Measurements from ENCODE around the gene NRDC. TPM values are rescaled to one million over a fixed set of nuclear protein-coding genes. Genes with fewer than 3 reads are reported as not detected.

NRDC gene
- polyA plus RNA-seq, 1 donor = 97.3 TPM

DNA sequence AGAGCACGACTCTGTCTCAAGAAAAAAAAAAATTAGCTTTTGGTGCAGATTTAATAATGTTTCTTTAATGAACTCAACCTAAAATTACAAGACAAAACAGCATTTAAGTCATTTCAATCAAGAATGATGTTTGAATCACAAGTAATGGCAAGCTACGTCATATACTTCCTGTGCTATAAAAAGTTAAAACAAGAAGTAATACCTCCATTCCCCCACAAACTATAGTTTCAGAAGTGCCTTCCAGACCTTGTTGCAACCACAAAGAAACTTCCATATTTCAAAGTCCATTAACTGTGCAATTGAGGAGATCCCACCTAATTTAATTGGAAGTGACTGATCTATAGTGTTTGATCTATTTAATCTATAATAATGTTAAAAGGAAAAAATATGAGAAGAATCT lies 15.1 kb downstream of the NRDC start:
- Histone ChIP-seq H3K27me3 (ENCODE audit: control insufficient read depth, insufficient read depth, low read length) (no peaks in the 10 kb centered on the region), H3K4me1 (ENCODE audit: control insufficient read depth, insufficient read depth, low read length) (no peaks in the 10 kb centered on the region), H3K4me3 (ENCODE audit: low read length) (no peak overlapping the region), H3K36me3 (ENCODE audit: control insufficient read depth, insufficient read depth, low read length) (no peaks in the 10 kb centered on the region), H3K9me3 (ENCODE audit: control insufficient read depth, low read depth, low read length) (no peaks in the 10 kb centered on the region), H3K27ac (ENCODE audit: low read length) (no peak overlapping the region)
- no peak for DNase-seq
- no CpG with 5 or more reads among the region's 2 CpGs for WGBS (ENCODE audit: insufficient coverage, low lambda C conversion rate)

DNA sequence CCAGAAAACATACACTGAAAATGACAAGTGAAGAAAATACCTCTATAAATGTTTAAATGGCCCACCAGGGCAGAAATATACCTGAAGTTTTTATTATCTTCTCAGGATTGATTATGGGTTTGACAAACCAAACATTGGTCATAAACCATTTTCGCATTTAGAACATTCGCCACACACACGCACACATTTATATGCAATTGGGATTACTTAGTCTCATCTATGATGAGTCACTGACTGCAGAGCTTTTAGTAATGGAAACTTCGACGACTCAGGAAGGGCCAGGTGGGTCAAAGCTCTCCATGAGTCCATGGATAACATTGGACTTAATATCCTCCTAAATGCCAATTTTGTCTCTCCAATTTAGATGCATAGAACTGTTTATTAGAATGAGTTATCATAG lies 16.9 kb downstream of the NRDC start:
- Histone ChIP-seq H3K27ac (ENCODE audit: low read length) (no peak overlapping the region), H3K36me3 (ENCODE audit: control insufficient read depth, insufficient read depth, low read length) (peaks cover 2% of the 10 kb centered on the region), H3K27me3 (ENCODE audit: control insufficient read depth, insufficient read depth, low read length) (no peaks in the 10 kb centered on the region), H3K4me1 (ENCODE audit: control insufficient read depth, insufficient read depth, low read length) (no peaks in the 10 kb centered on the region), H3K4me3 (ENCODE audit: low read length) (no peak overlapping the region), H3K9me3 (ENCODE audit: control insufficient read depth, low read depth, low read length) (no peaks in the 10 kb centered on the region)
- no CpG with 5 or more reads among the region's 5 CpGs for WGBS (ENCODE audit: insufficient coverage, low lambda C conversion rate)
- DNase-seq = no peak

GRCh38 chr1:51859735-51860134 lies 18.8 kb downstream of the NRDC start:
- no peak overlapping the region for H3K27ac ChIP-seq (ENCODE audit: low read length)
- H3K4me1 ChIP-seq (ENCODE audit: control insufficient read depth, insufficient read depth, low read length) = no peaks in the 10 kb centered on the region
- H3K36me3 ChIP-seq (ENCODE audit: control insufficient read depth, insufficient read depth, low read length) = peaks cover 6% of the 10 kb centered on the region
- no peaks in the 10 kb centered on the region for H3K9me3 ChIP-seq (ENCODE audit: control insufficient read depth, low read depth, low read length)
- H3K4me3 ChIP-seq (ENCODE audit: low read length) = no peak overlapping the region
- no peak for DNase-seq
- H3K27me3 ChIP-seq (ENCODE audit: control insufficient read depth, insufficient read depth, low read length) = no peaks in the 10 kb centered on the region
- no CpG with 5 or more reads among the region's 2 CpGs for WGBS (ENCODE audit: insufficient coverage, low lambda C conversion rate)

DNA sequence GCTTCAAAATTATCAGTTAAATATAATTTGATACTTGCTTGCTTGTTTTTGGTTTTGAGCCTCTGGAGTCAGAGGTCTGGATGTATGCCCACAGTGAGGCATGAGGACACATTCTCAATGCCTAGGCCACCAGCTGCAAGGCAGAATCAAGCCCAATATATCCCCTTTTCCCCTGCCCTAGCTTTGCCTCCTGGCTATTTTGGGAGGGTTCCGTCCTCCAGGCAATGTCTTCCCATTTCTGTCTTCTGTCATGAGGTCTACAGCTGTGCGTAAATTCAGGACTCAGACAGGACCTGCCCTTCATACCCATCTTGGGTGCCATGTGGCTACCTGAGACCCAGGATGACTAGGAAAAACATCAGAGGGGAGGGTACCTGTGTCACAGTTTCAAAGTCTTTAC lies 19.2 kb downstream of the NRDC start:
- H3K27ac ChIP-seq (ENCODE audit: low read length) = no peak overlapping the region
- peaks cover 7% of the 10 kb centered on the region for H3K36me3 ChIP-seq (ENCODE audit: control insufficient read depth, insufficient read depth, low read length)
- H3K4me3 ChIP-seq (ENCODE audit: low read length) = no peak overlapping the region
- no peak for DNase-seq
- H3K9me3 ChIP-seq (ENCODE audit: control insufficient read depth, low read depth, low read length) = no peaks in the 10 kb centered on the region
- WGBS (ENCODE audit: insufficient coverage, low lambda C conversion rate) = no CpG with 5 or more reads among the region's 2 CpGs
- H3K27me3 ChIP-seq (ENCODE audit: control insufficient read depth, insufficient read depth, low read length) = no peaks in the 10 kb centered on the region
- no peaks in the 10 kb centered on the region for H3K4me1 ChIP-seq (ENCODE audit: control insufficient read depth, insufficient read depth, low read length)

- WGBS (ENCODE audit: insufficient coverage, low lambda C conversion rate) = 100% methylated on average over 1 of the region's 1 CpG
- Histone ChIP-seq H3K9me3 (ENCODE audit: control insufficient read depth, low read depth, low read length) (no peaks in the 10 kb centered on the region), H3K36me3 (ENCODE audit: control insufficient read depth, insufficient read depth, low read length) (peaks cover 8% of the 10 kb centered on the region), H3K4me3 (ENCODE audit: low read length) (no peak overlapping the region), H3K27me3 (ENCODE audit: control insufficient read depth, insufficient read depth, low read length) (no peaks in the 10 kb centered on the region), H3K27ac (ENCODE audit: low read length) (no peak overlapping the region), H3K4me1 (ENCODE audit: control insufficient read depth, insufficient read depth, low read length) (peaks cover under 1% of the 10 kb centered on the region)
- DNase-seq = no peak
Measured at GRCh38 chr1:51858892-51859291, 19.6 kb downstream of the NRDC start.

DNA sequence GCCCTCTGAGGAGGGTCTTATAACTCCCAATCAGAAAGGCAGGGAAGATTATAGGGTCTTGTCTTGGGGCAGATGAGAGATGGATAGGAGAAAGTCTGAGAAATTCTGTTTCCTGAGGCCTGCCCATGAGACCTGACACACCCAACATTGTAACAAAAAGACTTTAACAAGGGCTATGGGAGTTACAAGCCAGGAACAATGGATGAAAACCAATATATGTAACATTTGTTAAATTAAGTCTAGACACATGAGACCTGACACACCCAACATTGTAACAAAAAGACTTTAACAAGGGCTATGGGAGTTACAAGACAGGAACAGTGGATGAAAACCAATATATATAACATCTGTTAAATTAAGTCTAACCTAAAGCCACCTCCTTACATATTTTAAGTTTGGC lies 21.8 kb downstream of the NRDC start:
- no peaks in the 10 kb centered on the region for H3K9me3 ChIP-seq (ENCODE audit: control insufficient read depth, low read depth, low read length)
- H3K27ac ChIP-seq (ENCODE audit: low read length) = no peak overlapping the region
- no peaks in the 10 kb centered on the region for H3K27me3 ChIP-seq (ENCODE audit: control insufficient read depth, insufficient read depth, low read length)
- DNase-seq = no peak
- peaks cover 8% of the 10 kb centered on the region for H3K36me3 ChIP-seq (ENCODE audit: control insufficient read depth, insufficient read depth, low read length)
- H3K4me1 ChIP-seq (ENCODE audit: control insufficient read depth, insufficient read depth, low read length) = peaks cover 5% of the 10 kb centered on the region
- no peak overlapping the region for H3K4me3 ChIP-seq (ENCODE audit: low read length)

DNA sequence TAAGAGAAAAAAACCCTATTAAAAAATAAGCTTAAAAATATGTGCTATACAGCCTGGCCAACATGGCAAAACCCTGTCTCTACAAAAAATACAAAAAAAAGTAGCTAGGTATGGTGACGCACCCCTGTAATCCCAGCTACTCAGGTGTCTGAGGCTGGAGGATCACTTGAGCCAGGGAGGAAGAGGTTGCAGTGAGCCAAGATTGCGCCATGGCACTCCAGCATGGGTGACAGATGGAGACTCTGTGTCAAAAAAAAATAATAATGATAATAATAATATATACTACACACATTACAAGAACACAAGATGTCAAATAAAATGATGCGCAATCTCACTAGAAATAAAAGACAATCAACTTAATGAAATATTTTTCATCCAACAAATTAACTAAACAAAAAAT lies 22.9 kb downstream of the NRDC start:
- Histone ChIP-seq H3K27me3 (ENCODE audit: control insufficient read depth, insufficient read depth, low read length) (no peaks in the 10 kb centered on the region), H3K4me1 (ENCODE audit: control insufficient read depth, insufficient read depth, low read length) (peaks cover 5% of the 10 kb centered on the region), H3K9me3 (ENCODE audit: control insufficient read depth, low read depth, low read length) (no peaks in the 10 kb centered on the region), H3K4me3 (ENCODE audit: low read length) (no peak overlapping the region), H3K27ac (ENCODE audit: low read length) (no peak overlapping the region), H3K36me3 (ENCODE audit: control insufficient read depth, insufficient read depth, low read length) (peaks cover 8% of the 10 kb centered on the region)
- no peak for DNase-seq
- 100% methylated on average over 1 of the region's 3 CpGs for WGBS (ENCODE audit: insufficient coverage, low lambda C conversion rate)

DNA sequence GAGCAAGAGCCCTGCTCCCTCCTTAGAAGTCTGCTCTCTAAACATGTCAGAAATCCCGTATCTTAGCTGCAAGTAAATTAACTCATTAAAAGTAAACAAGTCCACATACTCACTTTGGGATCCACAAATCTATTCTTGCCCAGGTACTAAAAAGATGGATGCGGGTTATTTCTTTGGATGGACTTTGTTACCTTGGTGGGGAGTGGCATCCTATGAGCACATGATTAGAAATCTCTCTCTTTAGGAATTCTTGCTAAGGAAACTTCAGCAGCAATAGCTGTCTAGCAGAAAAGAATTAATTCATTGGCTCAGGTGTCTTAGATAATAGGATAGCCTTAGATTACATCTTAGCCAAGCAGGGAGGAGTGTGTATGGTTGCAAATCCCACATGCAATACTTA lies 25.2 kb downstream of the NRDC start:
- Histone ChIP-seq H3K36me3 (ENCODE audit: control insufficient read depth, insufficient read depth, low read length) (peaks cover 8% of the 10 kb centered on the region), H3K9me3 (ENCODE audit: control insufficient read depth, low read depth, low read length) (no peaks in the 10 kb centered on the region), H3K27me3 (ENCODE audit: control insufficient read depth, insufficient read depth, low read length) (no peaks in the 10 kb centered on the region), H3K4me3 (ENCODE audit: low read length) (no peak overlapping the region), H3K4me1 (ENCODE audit: control insufficient read depth, insufficient read depth, low read length) (peaks cover 5% of the 10 kb centered on the region), H3K27ac (ENCODE audit: low read length) (peak overlapping the region; percentile 14)
- DNase-seq = peak; percentile 52 to 81
- no CpG with 5 or more reads among the region's 2 CpGs for WGBS (ENCODE audit: insufficient coverage, low lambda C conversion rate)

- WGBS (ENCODE audit: insufficient coverage, low lambda C conversion rate) = 100% methylated on average over 1 of the region's 5 CpGs
- no peak overlapping the region for H3K4me3 ChIP-seq (ENCODE audit: low read length)
- H3K27me3 ChIP-seq (ENCODE audit: control insufficient read depth, insufficient read depth, low read length) = no peaks in the 10 kb centered on the region
- H3K36me3 ChIP-seq (ENCODE audit: control insufficient read depth, insufficient read depth, low read length) = peaks cover 5% of the 10 kb centered on the region
- no peak overlapping the region for H3K27ac ChIP-seq (ENCODE audit: low read length)
- H3K9me3 ChIP-seq (ENCODE audit: control insufficient read depth, low read depth, low read length) = peaks cover 7% of the 10 kb centered on the region
- peaks cover 5% of the 10 kb centered on the region for H3K4me1 ChIP-seq (ENCODE audit: control insufficient read depth, insufficient read depth, low read length)
- no peak for DNase-seq
Measured at GRCh38 chr1:51851882-51852396, 26.6 kb downstream of the NRDC start.

DNA sequence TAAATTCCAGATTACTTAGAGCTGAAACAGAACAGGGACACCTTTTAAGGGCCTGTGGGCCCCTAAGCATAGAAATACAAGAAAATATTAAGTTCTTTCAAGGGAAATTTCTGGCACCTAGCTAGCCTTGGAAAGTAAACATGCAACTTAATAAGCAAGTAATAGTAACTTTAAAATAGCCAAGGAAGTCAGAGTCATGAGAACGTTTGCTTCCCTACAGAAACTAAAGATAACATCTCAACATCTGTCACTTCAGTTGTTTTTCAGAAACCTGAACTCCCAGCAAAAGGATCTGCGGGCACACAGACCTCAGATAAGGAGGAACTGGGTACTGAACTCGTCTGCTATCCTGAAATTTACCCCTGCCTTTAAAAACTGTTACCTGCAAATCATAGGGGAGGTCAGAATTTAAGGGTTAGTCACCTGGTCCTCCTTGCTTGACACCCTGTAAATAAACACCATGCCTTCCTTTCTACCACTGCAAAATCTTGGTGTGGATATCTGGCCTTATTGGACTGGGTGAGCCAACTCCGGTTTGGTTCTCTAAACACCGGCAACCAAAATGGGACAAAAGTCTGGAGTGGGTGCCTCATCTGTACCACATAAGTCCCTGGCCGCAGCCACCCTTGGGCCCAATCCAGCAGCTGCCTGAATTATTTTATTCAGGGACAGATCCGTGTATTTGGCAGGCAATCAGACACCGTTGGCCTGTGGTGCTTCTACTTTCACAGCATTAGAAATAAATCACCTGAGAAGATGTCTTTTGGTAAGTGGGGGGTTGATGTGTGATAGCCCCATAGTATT lies 27.9 kb downstream of the NRDC start:
- no peaks in the 10 kb centered on the region for H3K27me3 ChIP-seq (ENCODE audit: control insufficient read depth, insufficient read depth, low read length)
- H3K27ac ChIP-seq (ENCODE audit: low read length) = no peak overlapping the region
- H3K36me3 ChIP-seq (ENCODE audit: control insufficient read depth, insufficient read depth, low read length) = peaks cover 10% of the 10 kb centered on the region
- no peak overlapping the region for H3K4me3 ChIP-seq (ENCODE audit: low read length)
- peaks cover 5% of the 10 kb centered on the region for H3K4me1 ChIP-seq (ENCODE audit: control insufficient read depth, insufficient read depth, low read length)
- no CpG with 5 or more reads among the region's 8 CpGs for WGBS (ENCODE audit: insufficient coverage, low lambda C conversion rate)
- DNase-seq = no peak
- peaks cover 7% of the 10 kb centered on the region for H3K9me3 ChIP-seq (ENCODE audit: control insufficient read depth, low read depth, low read length)

Measured in large intestine (tissue), 3 donors.